GOT3 (cell line): ENCODE results near the gene RADX.
"Not testable (repeated sequence)": the region's sequence is repeated elsewhere in the genome, so short reads cannot be mapped to it uniquely, and the experiment has no call there.

Experiments
- DNase-seq: peaks from one replicate; lab custom pipeline; 2025; ENCODE audit warnings: mixed read lengths; lab: John Stamatoyannopoulos, UW

The RADX gene

GRCh38 chrX:106611679-106612392 is at the start of gene RADX:
RADX (plus strand) TSS chrX:106611978; CDS start chrX:106612081, 103 bp downstream.
- peak; percentile 4 for DNase-seq

- no peak for DNase-seq
Measured at GRCh38 chrX:106564986-106565385, 46.8 kb upstream of the RADX start.

- no peak for DNase-seq
Measured at GRCh38 chrX:106566362-106566761, 45.4 kb upstream of the RADX start.

GRCh38 chrX:106581856-106582255 is 29.9 kb upstream of the RADX start:
- no peak for DNase-seq

GRCh38 chrX:106585478-106585877 is 26.3 kb upstream of the RADX start:
- DNase-seq: no peak

GRCh38 chrX:106588801-106589200 is 23.0 kb upstream of the RADX start:
- DNase-seq: no peak

GRCh38 chrX:106599411-106599810 is 12.4 kb upstream of the RADX start:
- DNase-seq: no peak

DNA sequence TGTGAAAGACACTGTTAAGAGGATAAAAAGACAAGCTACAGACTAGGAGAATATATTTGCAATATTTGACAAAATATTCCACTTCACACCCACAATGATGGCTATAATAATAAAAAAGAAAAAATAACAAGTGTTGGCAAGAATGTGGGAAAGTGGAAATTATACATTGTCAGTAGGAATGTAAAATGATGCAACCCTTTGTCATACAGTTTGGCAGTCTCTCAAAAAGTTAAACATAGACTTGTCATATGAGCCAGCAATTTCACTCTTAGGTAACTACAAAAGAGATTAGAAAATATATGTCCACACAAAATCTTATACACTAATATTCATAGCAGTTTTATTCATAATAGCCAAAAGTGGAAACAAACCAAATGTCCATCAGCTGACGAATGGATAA is 5.2 kb upstream of the RADX start:
- no peak for DNase-seq

DNA sequence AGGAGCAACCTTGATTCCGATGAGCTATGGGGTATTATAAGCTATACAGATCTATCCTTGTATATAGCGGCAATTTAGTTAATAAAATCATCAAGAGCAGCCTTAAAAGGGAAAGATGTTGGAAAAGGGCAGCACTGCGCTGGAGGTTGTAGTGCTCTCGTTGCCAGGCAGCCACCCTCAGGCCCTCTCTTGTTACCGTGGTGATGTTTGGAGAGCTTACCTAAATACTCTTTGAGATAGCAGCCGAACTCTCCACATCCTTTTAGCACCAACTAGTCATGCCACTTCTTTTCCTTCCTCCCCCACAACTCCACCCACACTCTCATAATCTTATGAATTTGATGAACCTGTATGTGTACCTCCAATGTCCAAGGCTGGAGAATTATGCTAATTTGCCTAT is 3.8 kb upstream of the RADX start:
- DNase-seq: no peak

DNA sequence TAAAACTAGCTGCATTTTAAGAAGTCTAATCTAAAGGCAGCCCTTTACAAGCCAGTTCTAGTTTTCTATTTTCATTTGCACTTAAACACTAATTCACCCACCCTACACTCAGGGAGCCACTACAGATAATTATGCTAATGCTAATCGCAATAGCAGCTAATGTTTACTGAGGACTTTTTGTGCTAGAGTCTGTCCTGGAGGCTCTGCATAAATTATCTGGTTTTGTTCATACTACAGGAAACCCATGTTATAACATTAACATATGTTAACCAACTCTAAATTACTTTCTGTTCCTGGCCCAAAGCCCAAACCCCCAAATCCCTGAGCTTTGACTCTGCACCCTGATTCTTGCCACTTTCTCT is 480 bp upstream of the RADX start:
- DNase-seq: no peak

DNA sequence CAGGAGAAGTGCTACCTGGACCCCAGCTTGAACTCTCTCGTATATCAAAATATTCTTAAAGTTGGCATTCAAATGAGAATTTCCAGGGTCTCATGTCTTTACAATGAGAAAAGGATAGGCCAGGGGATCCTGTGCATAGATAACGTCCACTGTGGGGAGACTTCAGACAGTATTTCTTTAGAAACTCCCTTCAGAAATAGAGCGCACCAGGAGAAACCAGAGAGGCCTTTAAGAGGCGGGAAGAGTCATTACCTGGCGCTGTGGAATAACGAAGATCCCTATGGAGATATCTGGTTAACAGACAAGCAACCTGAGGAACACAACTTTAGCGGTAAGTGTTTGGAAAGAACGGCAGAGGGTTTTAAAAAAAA is 600 bp downstream of the RADX start:
- no peak for DNase-seq

GRCh38 chrX:106613277-106613676 is 1.5 kb downstream of the RADX start:
- no peak for DNase-seq

GRCh38 chrX:106615041-106615440 is 3.3 kb downstream of the RADX start:
- no peak for DNase-seq

DNA sequence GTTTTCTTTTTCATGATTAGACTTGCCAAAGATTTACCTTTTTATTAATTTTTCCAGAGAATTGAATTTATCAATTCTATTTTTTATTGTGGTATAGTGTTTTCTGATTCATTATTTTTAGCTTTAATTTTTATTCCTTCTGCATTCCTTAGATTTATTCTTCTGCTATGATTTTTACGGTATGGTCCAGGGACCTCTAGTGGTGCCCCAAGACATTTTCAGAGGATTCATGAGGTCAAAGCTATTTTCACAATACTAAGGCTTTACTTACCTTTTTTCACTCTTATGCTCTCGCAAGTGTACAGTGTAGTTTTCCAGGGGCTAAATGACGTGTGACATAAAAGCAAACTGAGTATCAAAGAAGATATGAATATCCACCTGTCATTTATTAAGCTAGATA is 8.0 kb downstream of the RADX start:
- DNase-seq: no peak

DNA sequence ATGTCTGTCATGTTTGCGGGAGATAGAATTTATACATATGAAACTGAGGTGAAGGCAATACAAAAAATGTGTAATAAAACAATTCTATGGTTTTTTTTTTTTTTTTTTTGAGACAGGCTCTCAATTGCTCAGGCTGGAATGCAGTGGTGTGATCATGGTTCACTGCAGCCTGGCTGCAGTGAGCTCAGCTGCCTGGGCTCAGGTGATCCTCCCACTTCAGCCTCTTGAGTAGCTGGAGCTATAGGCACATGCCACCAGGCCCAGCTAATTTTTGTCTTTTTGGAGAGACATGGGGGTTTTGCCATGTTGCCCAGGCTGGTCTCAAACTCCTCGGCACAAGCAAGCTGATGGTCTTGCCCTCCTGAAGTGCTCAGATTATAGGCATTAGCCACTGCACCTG is 10.1 kb downstream of the RADX start:
- no peak for DNase-seq

GRCh38 chrX:106626789-106627188 is 15.0 kb downstream of the RADX start:
- DNase-seq: no peak

DNA sequence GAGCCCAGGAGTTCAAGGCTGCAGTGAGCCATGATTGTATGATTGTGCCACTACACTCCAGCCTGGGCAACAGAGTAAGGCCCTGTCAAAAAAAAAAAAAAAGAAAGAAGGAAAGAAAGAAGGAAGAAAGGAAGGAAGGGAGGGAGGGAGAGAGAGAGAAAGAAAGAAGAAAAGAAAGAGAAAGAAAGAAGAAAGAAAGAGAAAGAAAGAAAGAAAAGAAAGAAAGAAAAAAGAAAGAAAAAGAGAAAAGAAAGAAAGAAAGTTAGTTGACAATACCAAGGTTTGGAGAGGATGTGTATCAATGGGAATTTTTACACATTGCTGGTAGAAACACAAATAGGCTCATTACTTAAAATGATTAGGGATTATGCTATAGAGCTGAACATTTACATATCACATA is 19.8 kb downstream of the RADX start:
- no peak for DNase-seq

DNA sequence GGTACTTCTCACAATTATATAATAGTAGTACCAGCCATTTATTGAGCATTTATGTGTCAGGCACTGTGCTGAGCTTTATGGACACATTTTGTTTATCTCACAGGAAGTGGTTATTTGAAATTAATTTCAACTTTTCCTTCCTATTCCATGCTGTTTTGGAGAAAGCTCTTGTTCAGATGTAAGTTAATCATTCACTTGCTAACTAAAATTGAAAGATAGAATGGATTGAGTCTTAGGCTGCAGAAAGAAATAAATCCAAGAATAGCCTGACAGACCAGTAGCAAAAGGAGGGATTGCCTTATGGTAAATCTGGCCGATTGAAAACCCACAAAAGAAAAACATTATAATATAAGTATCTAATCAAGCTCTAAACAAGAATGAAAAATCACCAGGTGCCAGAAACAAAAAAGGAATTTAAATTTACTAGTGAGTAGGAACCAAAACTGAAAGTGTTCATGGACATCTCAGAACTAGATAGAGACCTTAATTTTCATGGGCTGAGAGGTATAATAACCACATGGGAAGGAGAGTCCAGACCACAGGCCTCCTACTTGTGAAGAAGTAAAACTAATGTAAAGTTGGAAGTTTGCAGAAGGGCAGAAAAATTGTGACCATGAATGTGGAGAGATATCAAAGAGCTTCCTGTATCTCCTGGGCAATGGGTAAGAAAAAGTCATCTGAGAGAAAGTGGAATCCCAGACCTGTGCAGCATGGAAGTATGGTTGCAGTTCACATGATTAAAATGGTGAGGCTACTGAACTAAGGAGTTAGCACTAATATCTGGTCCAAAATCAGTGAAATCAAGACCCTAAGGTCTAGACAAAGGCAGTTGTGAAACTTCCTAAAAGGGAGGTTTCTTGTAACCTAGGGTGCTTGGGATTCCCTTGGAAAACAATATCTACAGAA is 38.0 kb downstream of the RADX start:
- DNase-seq: no peak

- not testable (repeated sequence) for DNase-seq
Measured at GRCh38 chrX:106653625-106654024, 41.8 kb downstream of the RADX start.

- no peak for DNase-seq
Measured at GRCh38 chrX:106670631-106671030, 58.9 kb downstream of the RADX start.

GRCh38 chrX:106672527-106672926 is 60.7 kb downstream of the RADX start:
- no peak for DNase-seq

DNA sequence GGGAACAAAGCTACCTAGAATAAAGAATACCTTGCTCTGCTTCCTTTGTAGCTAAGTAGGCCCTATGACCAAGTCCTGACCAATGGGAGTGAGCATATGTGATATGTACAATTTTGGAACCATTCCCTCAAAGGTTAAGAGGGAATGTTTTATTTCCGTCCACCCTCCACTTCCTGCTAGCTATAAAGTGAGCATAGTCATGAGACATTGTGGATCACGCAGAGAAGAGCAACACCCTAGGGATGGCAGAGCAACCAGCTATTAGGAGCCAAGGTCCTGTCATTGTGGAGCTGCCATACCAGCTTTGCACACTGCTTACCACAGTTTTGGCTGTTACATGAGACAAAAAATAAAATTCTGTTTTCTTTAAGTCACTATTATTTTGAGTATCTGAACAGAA is 68.9 kb downstream of the RADX start:
- no peak for DNase-seq

DNA sequence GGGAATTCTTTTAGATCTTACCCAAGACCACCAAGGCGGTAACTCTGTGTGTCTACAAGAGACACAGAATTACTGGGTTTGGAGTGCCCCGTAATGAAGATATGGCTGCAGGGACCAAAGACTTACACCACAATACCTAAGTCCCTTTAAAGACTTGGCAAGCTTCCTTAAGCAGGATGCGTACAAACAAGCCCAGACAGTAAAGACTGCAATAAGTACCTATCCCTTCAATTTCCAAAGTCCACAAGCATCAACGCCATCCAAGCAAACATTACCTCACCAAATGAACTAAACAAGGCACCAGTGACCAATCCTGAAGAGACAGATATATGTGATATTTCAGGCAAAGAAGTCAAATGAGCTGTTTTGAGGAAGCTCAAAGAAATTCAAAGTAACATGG is 72.4 kb downstream of the RADX start:
- DNase-seq: no peak
